NCI-H128 (cell line): ENCODE data around the gene TAAR9.
"Not testable (repeated sequence)": the region's sequence is repeated elsewhere in the genome, so short reads cannot be mapped to it uniquely, and the experiment has no call there.

Source experiments
- DNase-seq: peaks from one replicate; lab custom pipeline; 2025; ENCODE audit not compliant: unreplicated experiment; lab: John Stamatoyannopoulos, UW

TAAR9 gene

GRCh38 chr6:132513831-132514545, 24.1 kb upstream of the TAAR9 start:
- DNase-seq, result no peak

- no peak for DNase-seq
Measured at GRCh38 chr6:132515386-132515785, 22.7 kb upstream of the TAAR9 start.

GRCh38 chr6:132520953-132521352, 17.1 kb upstream of the TAAR9 start:
- DNase-seq, result no peak

GRCh38 chr6:132524646-132525045, 13.4 kb upstream of the TAAR9 start:
- no peak for DNase-seq

- DNase-seq, result no peak
Measured at GRCh38 chr6:132525866-132526265, 12.2 kb upstream of the TAAR9 start.

GRCh38 chr6:132526461-132526860, 11.6 kb upstream of the TAAR9 start:
- no peak for DNase-seq

GRCh38 chr6:132527791-132528190, 10.3 kb upstream of the TAAR9 start:
- DNase-seq, result no peak

GRCh38 chr6:132530293-132530974, 7.6 kb upstream of the TAAR9 start:
- DNase-seq, result peak; percentile 13

GRCh38 chr6:132534546-132534945, 3.5 kb upstream of the TAAR9 start:
- DNase-seq, result not testable (repeated sequence)

GRCh38 chr6:132537145-132537544, 932 bp upstream of the TAAR9 start:
- DNase-seq, result no peak

GRCh38 chr6:132544826-132545225, 6.7 kb downstream of the TAAR9 start:
- DNase-seq, result no peak

- no peak for DNase-seq
Measured at GRCh38 chr6:132548746-132549463, 10.8 kb downstream of the TAAR9 start.

- no peak for DNase-seq
Measured at GRCh38 chr6:132551214-132551613, 13.1 kb downstream of the TAAR9 start.

- no peak for DNase-seq
Measured at GRCh38 chr6:132552372-132552771, 14.3 kb downstream of the TAAR9 start, which contains the start of gene TAAR8. TAAR8 (plus strand) TSS chr6:132552672; CDS start chr6:132552693, 21 bp downstream.

GRCh38 chr6:132560087-132560486, 22.0 kb downstream of the TAAR9 start:
- DNase-seq, result not testable (repeated sequence)

GRCh38 chr6:132566404-132566803, 28.3 kb downstream of the TAAR9 start:
- DNase-seq, result no peak

GRCh38 chr6:132567566-132567965, 29.5 kb downstream of the TAAR9 start:
- no peak for DNase-seq

- DNase-seq, result no peak
Measured at GRCh38 chr6:132568611-132569010, 30.5 kb downstream of the TAAR9 start.

GRCh38 chr6:132569170-132569569, 31.1 kb downstream of the TAAR9 start:
- no peak for DNase-seq

GRCh38 chr6:132570221-132570777, 32.2 kb downstream of the TAAR9 start, which contains the start of gene TAAR6:
TAAR6 (plus strand) TSS chr6:132570322; CDS start chr6:132570322, 0 bp downstream.
- DNase-seq, result no peak

- no peak for DNase-seq
Measured at GRCh38 chr6:132571774-132572173, 33.7 kb downstream of the TAAR9 start.
